Effector memory CD8-positive, alpha-beta T cell (primary cell): ENCODE results near the gene PPP1R1A.
A peak's percentile ranks its signal among the peaks of the same experiment; 100 is the strongest.

Experiments
- ATAC-seq: fragments of 150-1000 bp; cut with Tn5 transposase; replicated peaks from 2 replicates; pipeline ENCODE4 v1.10.0; 2021; ENCODE audit warnings: mild to moderate bottlenecking, moderate library complexity
- DNase-seq, 3 experiments: peaks; one replicate each; pipeline ENCODE4 v3.0.0; 2021
- H3K27ac Mint-ChIP-seq, 2 donors: one replicate each; pipeline ENCODE4 v1.8.0; 2022; ENCODE audit warnings: mild to moderate bottlenecking in 2 of 2, mixed read lengths in 2 of 2, moderate library complexity in 2 of 2
- H3K27me3 Mint-ChIP-seq, 2 donors: one replicate each; pipeline ENCODE4 v1.8.0; 2022; ENCODE audit warnings: mixed read lengths in 2 of 2
- H3K36me3 Mint-ChIP-seq: one replicate; pipeline ENCODE4 v1.8.0; 2022; ENCODE audit warnings: mild to moderate bottlenecking, moderate library complexity, mixed read lengths; ENCODE audit not compliant: insufficient read depth
- H3K4me1 Mint-ChIP-seq, 2 donors: one replicate each; pipeline ENCODE4 v1.8.0; 2022; ENCODE audit warnings: low read depth in 2 of 2, mixed read lengths in 2 of 2
- H3K4me3 Mint-ChIP-seq, 2 donors: one replicate each; pipeline ENCODE4 v1.8.0; 2022; ENCODE audit warnings: mild to moderate bottlenecking in 2 of 2, mixed read lengths in 2 of 2, moderate library complexity in 2 of 2
- H3K9me3 Mint-ChIP-seq, 2 donors: one replicate each; pipeline ENCODE4 v1.8.0; 2022; ENCODE audit warnings: mixed read lengths in 2 of 2
- total RNA-seq, 9 experiments: gene quantifications; one replicate each; lab custom pipeline; 2026; lab: John Stamatoyannopoulos, UW

Gene PPP1R1A
- 0 to 0.12 (median 0) reads per million in 9 experiments for total RNA-seq

- no peak within 1 kb of the TSS for H3K27ac Mint-ChIP-seq
- ATAC-seq (no peak), DNase-seq (no peak)
- H3K4me1 Mint-ChIP-seq = peaks cover 3 to 7% of the 10 kb centered on the region in 2 donors
- no peaks in the 10 kb centered on the region for H3K36me3 Mint-ChIP-seq
- no peaks in the 10 kb centered on the region for H3K9me3 Mint-ChIP-seq
- H3K4me3 Mint-ChIP-seq = peak within 1 kb of the TSS; percentile 6 to 23
- peaks cover 70 to 94% of the 10 kb centered on the region in 2 donors for H3K27me3 Mint-ChIP-seq
These were observed at the start of gene PPP1R1A for GRCh38 chr12:54588110-54588889. Gene PPP1R1A (minus strand): TSS chr12:54588659. CDS start chr12:54588488, 171 bp downstream.

- peaks cover 44 to 66% of the 10 kb centered on the region in 2 donors for H3K27me3 Mint-ChIP-seq
- H3K36me3 Mint-ChIP-seq = peaks cover 4% of the 10 kb centered on the region
- ATAC-seq = no peak
- no peak for DNase-seq
- H3K4me1 Mint-ChIP-seq = peaks cover 0 to 4% of the 10 kb centered on the region in 2 donors
- no peak within 1 kb of the TSS for H3K4me3 Mint-ChIP-seq
- no peaks in the 10 kb centered on the region for H3K9me3 Mint-ChIP-seq
- no peak within 1 kb of the TSS for H3K27ac Mint-ChIP-seq
These were observed 46.3 kb upstream of the PPP1R1A start, which contains the start of gene LACRT for GRCh38 chr12:54634795-54635194. Gene LACRT (minus strand): TSS chr12:54634895. CDS start chr12:54634841, 54 bp downstream.

- peaks cover 68 to 91% of the 10 kb centered on the region in 2 donors for H3K27me3 Mint-ChIP-seq
- no peak overlapping the region for H3K27ac Mint-ChIP-seq
- peaks cover 0 to 4% of the 10 kb centered on the region in 2 donors for H3K4me1 Mint-ChIP-seq
- ATAC-seq = no peak
- no peak overlapping the region for H3K4me3 Mint-ChIP-seq
- DNase-seq = no peak
- H3K9me3 Mint-ChIP-seq = peaks cover 3 to 6% of the 10 kb centered on the region in 2 donors
- peaks cover 1% of the 10 kb centered on the region for H3K36me3 Mint-ChIP-seq
These were observed 43.7 kb upstream of the PPP1R1A start for GRCh38 chr12:54631988-54632728.

GRCh38 chr12:54631551-54631950 lies 43.1 kb upstream of the PPP1R1A start:
- peaks cover 0 to 4% of the 10 kb centered on the region in 2 donors for H3K4me1 Mint-ChIP-seq
- DNase-seq = no peak
- H3K9me3 Mint-ChIP-seq = peaks cover 3 to 6% of the 10 kb centered on the region in 2 donors
- no peak overlapping the region for H3K27ac Mint-ChIP-seq
- H3K27me3 Mint-ChIP-seq = peaks cover 74 to 91% of the 10 kb centered on the region in 2 donors
- no peak overlapping the region for H3K4me3 Mint-ChIP-seq
- no peaks in the 10 kb centered on the region for H3K36me3 Mint-ChIP-seq
- no peak for ATAC-seq

GRCh38 chr12:54629925-54630324 lies 41.5 kb upstream of the PPP1R1A start:
- ATAC-seq (no peak), DNase-seq (no peak)
- H3K4me3 Mint-ChIP-seq = no peak overlapping the region
- no peak overlapping the region for H3K27ac Mint-ChIP-seq
- peaks cover 3 to 6% of the 10 kb centered on the region in 2 donors for H3K9me3 Mint-ChIP-seq
- H3K27me3 Mint-ChIP-seq = peaks cover 83 to 96% of the 10 kb centered on the region in 2 donors
- H3K36me3 Mint-ChIP-seq = no peaks in the 10 kb centered on the region
- H3K4me1 Mint-ChIP-seq = peaks cover 0 to 4% of the 10 kb centered on the region in 2 donors

- Mint-ChIP-seq H3K9me3 (peaks cover 3 to 6% of the 10 kb centered on the region in 2 donors), H3K4me3 (no peak overlapping the region), H3K27me3 (peaks cover 85 to 96% of the 10 kb centered on the region in 2 donors), H3K27ac (no peak overlapping the region), H3K4me1 (peaks cover 0 to 4% of the 10 kb centered on the region in 2 donors), H3K36me3 (no peaks in the 10 kb centered on the region)
- DNase-seq = no peak
- ATAC-seq = no peak
These were observed 39.9 kb upstream of the PPP1R1A start for GRCh38 chr12:54628186-54628846.

- DNase-seq (no peak), ATAC-seq (no peak)
- Mint-ChIP-seq H3K27me3 (peaks cover 85 to 92% of the 10 kb centered on the region in 2 donors), H3K36me3 (no peaks in the 10 kb centered on the region), H3K27ac (no peak overlapping the region), H3K9me3 (peaks cover 3 to 6% of the 10 kb centered on the region in 2 donors), H3K4me3 (no peak overlapping the region), H3K4me1 (peaks cover 0 to 2% of the 10 kb centered on the region in 2 donors)
These were observed 38.8 kb upstream of the PPP1R1A start for GRCh38 chr12:54627304-54627703.

GRCh38 chr12:54625598-54625997 lies 37.1 kb upstream of the PPP1R1A start:
- ATAC-seq = no peak
- Mint-ChIP-seq H3K27me3 (peaks cover 87 to 96% of the 10 kb centered on the region in 2 donors), H3K4me3 (no peak overlapping the region), H3K36me3 (no peaks in the 10 kb centered on the region), H3K27ac (no peak overlapping the region), H3K9me3 (peaks cover 3 to 6% of the 10 kb centered on the region in 2 donors), H3K4me1 (no peaks in the 10 kb centered on the region)
- DNase-seq = no peak

- Mint-ChIP-seq H3K4me3 (no peak overlapping the region), H3K9me3 (peaks cover 3 to 6% of the 10 kb centered on the region in 2 donors), H3K4me1 (no peaks in the 10 kb centered on the region), H3K27ac (no peak overlapping the region), H3K36me3 (no peaks in the 10 kb centered on the region), H3K27me3 (peaks cover 77 to 89% of the 10 kb centered on the region in 2 donors)
- ATAC-seq = no peak
- no peak for DNase-seq
These were observed 36.1 kb upstream of the PPP1R1A start for GRCh38 chr12:54624315-54625279.

- Mint-ChIP-seq H3K4me1 (no peaks in the 10 kb centered on the region), H3K27ac (no peak overlapping the region), H3K27me3 (peaks cover 61 to 77% of the 10 kb centered on the region in 2 donors), H3K4me3 (no peak overlapping the region), H3K9me3 (peaks cover under 1% of the 10 kb centered on the region in 2 donors), H3K36me3 (no peaks in the 10 kb centered on the region)
- ATAC-seq (no peak), DNase-seq (no peak)
These were observed 34.2 kb upstream of the PPP1R1A start for GRCh38 chr12:54622463-54623183.

- DNase-seq (no peak), ATAC-seq (no peak)
- H3K27me3 Mint-ChIP-seq = peaks cover 56 to 65% of the 10 kb centered on the region in 2 donors
- H3K27ac Mint-ChIP-seq = no peak overlapping the region
- peaks cover 4 to 8% of the 10 kb centered on the region in 2 donors for H3K4me1 Mint-ChIP-seq
- H3K4me3 Mint-ChIP-seq = no peak overlapping the region
- H3K9me3 Mint-ChIP-seq = no peaks in the 10 kb centered on the region
- no peaks in the 10 kb centered on the region for H3K36me3 Mint-ChIP-seq
These were observed 28.6 kb upstream of the PPP1R1A start for GRCh38 chr12:54616933-54617680.
